Activated CD8-positive, alpha-beta memory T cell treated with anti-CD3 and anti-CD28 coated beads, Interleukin-2, amount 50 U/mL, for 1 hour (primary cell): ENCODE measurements around the gene PANX1.
"Not testable (repeated sequence)": the region's sequence is repeated elsewhere in the genome, so short reads cannot be mapped to it uniquely, and the experiment has no call there.

Experiments
- DNase-seq: peaks from one replicate; pipeline ENCODE4 v3.0.0-alpha.2; 2020; ENCODE audit errors: extremely low read depth

The PANX1 gene

GRCh38 chr11:94150056-94150455 lies 21.4 kb downstream of the PANX1 start:
- DNase-seq = no peak

- no peak for DNase-seq
Measured at GRCh38 chr11:94150704-94151685, 22.4 kb downstream of the PANX1 start.

GRCh38 chr11:94151903-94152677 lies 23.4 kb downstream of the PANX1 start:
- DNase-seq = no peak

- no peak for DNase-seq
Measured at GRCh38 chr11:94152678-94153065, 24.0 kb downstream of the PANX1 start.

GRCh38 chr11:94153320-94153719 lies 24.7 kb downstream of the PANX1 start:
- DNase-seq = no peak

- no peak for DNase-seq
Measured at GRCh38 chr11:94154095-94154856, 25.6 kb downstream of the PANX1 start.

- not testable (repeated sequence) for DNase-seq
Measured at GRCh38 chr11:94157339-94157738, 28.7 kb downstream of the PANX1 start.

- DNase-seq = no peak
Measured at GRCh38 chr11:94168882-94169281, 40.2 kb downstream of the PANX1 start.

GRCh38 chr11:94169516-94169915 lies 40.9 kb downstream of the PANX1 start:
- no peak for DNase-seq

GRCh38 chr11:94169930-94170545 lies 41.4 kb downstream of the PANX1 start:
- DNase-seq = no peak

GRCh38 chr11:94170953-94171352 lies 42.3 kb downstream of the PANX1 start:
- no peak for DNase-seq

GRCh38 chr11:94171693-94172440 lies 43.2 kb downstream of the PANX1 start:
- no peak for DNase-seq

GRCh38 chr11:94175535-94175934 lies 46.9 kb downstream of the PANX1 start:
- no peak for DNase-seq

GRCh38 chr11:94178331-94178730 lies 49.7 kb downstream of the PANX1 start:
- no peak for DNase-seq

- DNase-seq = no peak
Measured at GRCh38 chr11:94179696-94180095, 51.1 kb downstream of the PANX1 start.

GRCh38 chr11:94181526-94181925 lies 52.9 kb downstream of the PANX1 start:
- no peak for DNase-seq

GRCh38 chr11:94181943-94182342 lies 53.3 kb downstream of the PANX1 start:
- DNase-seq = no peak

- no peak for DNase-seq
Measured at GRCh38 chr11:94183251-94183885, 54.7 kb downstream of the PANX1 start.

- no peak for DNase-seq
Measured at GRCh38 chr11:94183886-94184264, 55.2 kb downstream of the PANX1 start.

GRCh38 chr11:94184362-94184761 lies 55.7 kb downstream of the PANX1 start:
- no peak for DNase-seq
